CD4-positive, alpha-beta T cell (primary cell): ENCODE results near the gene ZNF283. TPM values are rescaled to one million over a fixed set of nuclear protein-coding genes. Genes with fewer than 3 reads are reported as not detected.

Source experiments
- ATAC-seq: fragments of 200-7000 bp; cut with Tn5 transposase; one replicate; pipeline ENCODE4 v1.10.0; 2022; ENCODE audit warnings: mild to moderate bottlenecking; ENCODE audit not compliant: poor library complexity
- CTCF ChIA-PET: fragments of 350-600 bp; sonication (Branson Sonifier 250); formaldehyde crosslinking; loops from one replicate; lab custom pipeline; 2021; ENCODE audit warnings: antibody characterized with exemption, inconsistent platforms; lab: Charles Lee
- POLR2A ChIA-PET: fragments of 350-600 bp; sonication (Branson Sonifier 250); formaldehyde crosslinking; loops from one replicate; lab custom pipeline; 2021; ENCODE audit warnings: antibody characterized with exemption, inconsistent platforms; lab: Charles Lee
- DNase-seq, 14 experiments: peaks; one replicate each; pipeline ENCODE4 v3.0.0-alpha.2; 2013 to 2020; ENCODE audit warnings: mixed read lengths in 2 of 14
- H3K27ac ChIP-seq, 2 donors: one replicate each; pipeline versions ENCODE4 v1.5.1 to v1.7.0; 2013; ENCODE audit warnings: low read length in 2 of 2, low read depth in 1 of 2, mild to moderate bottlenecking in 1 of 2
- H3K27me3 ChIP-seq, 2 experiments: 1 replicate in 1 of 2; 2 replicates in 1 of 2; pipeline versions ENCODE4 v1.6.1 to v1.7.0; 2013; ENCODE audit warnings: low read length in 2 of 2, control low read depth in 1 of 2, mild to moderate bottlenecking in 1 of 2, moderate library complexity in 1 of 2; ENCODE audit not compliant: insufficient read depth in 2 of 2, control insufficient read depth in 1 of 2
- H3K36me3 ChIP-seq: one replicate; pipeline ENCODE4 v1.6.1; 2013; ENCODE audit warnings: low read length, control low read depth; ENCODE audit not compliant: insufficient read depth
- H3K4me1 ChIP-seq: one replicate; pipeline ENCODE4 v1.6.1; 2013; ENCODE audit warnings: low read length, control low read depth; ENCODE audit not compliant: insufficient read depth
- H3K4me3 ChIP-seq: one replicate; pipeline ENCODE4 v1.5.1; 2013; ENCODE audit warnings: mild to moderate bottlenecking, low read length, moderate library complexity
- H3K9me3 ChIP-seq, 2 experiments: 1 replicate in 1 of 2; 2 replicates in 1 of 2; pipeline versions ENCODE4 v1.6.1 to v1.7.0; 2013; ENCODE audit warnings: low read length in 2 of 2, mild to moderate bottlenecking in 2 of 2, control low read depth in 1 of 2, moderate library complexity in 1 of 2; ENCODE audit not compliant: control insufficient read depth in 1 of 2, insufficient read depth in 1 of 2
- H3K27ac Mint-ChIP-seq: one replicate; pipeline ENCODE4 v1.8.0; 2020; ENCODE audit warnings: mixed read lengths
- H3K27me3 Mint-ChIP-seq: one replicate; pipeline ENCODE4 v1.8.0; 2021; ENCODE audit warnings: mixed read lengths
- H3K36me3 Mint-ChIP-seq: one replicate; pipeline ENCODE4 v1.8.0; 2021; ENCODE audit warnings: low read depth, mixed read lengths
- H3K4me1 Mint-ChIP-seq: one replicate; pipeline ENCODE4 v1.8.0; 2021; ENCODE audit warnings: low read depth, mixed read lengths
- H3K4me3 Mint-ChIP-seq: one replicate; pipeline ENCODE4 v1.8.0; 2020; ENCODE audit warnings: mild to moderate bottlenecking, mixed read lengths
- H3K9me3 Mint-ChIP-seq: one replicate; pipeline ENCODE4 v1.8.0; 2020; ENCODE audit warnings: mixed read lengths
- intact Hi-C, 2 experiments: fragments of 100-400 bp; cut with DNase I in 1 of 2; cut with micrococcal nuclease in 1 of 2; formaldehyde crosslinking; loops; one replicate each; pipeline versions ENCODE4 v1.15.1 to v1.9.0; 2023 to 2025; cut with DNase I, micrococcal nuclease
- total RNA-seq, 174 experiments: library from RNA in 2 of 174; stranded (reverse) in 2 of 174; gene quantifications; one replicate each; pipeline ENCODE4 v1.2.3 and lab custom pipeline; 2021 to 2026
- TF ChIP-seq, protein P1 (sequence below): fragments of 200-600 bp; IDR thresholded peaks from one replicate; pipeline ENCODE4 v1.8.0; 2022; ENCODE audit warnings: antibody characterized with exemption, mild to moderate bottlenecking

The ZNF283 gene
- total RNA-seq, 2 experiments from 2014 or later: 2.3 to 3.7 TPM

- H3K4me1 Mint-ChIP-seq: peaks cover 53% of the 10 kb centered on the region
- Histone ChIP-seq H3K27me3 (no peaks in the 10 kb centered on the region), H3K36me3 (no peaks in the 10 kb centered on the region), H3K4me1 (peaks cover 57% of the 10 kb centered on the region), H3K9me3 (no peaks in the 10 kb centered on the region), H3K4me3 (no peak overlapping the region), H3K27ac (peak overlapping the region; percentile 70 to 75)
- ATAC-seq (peak; percentile 33), DNase-seq (peak in 13 of 14 experiments; percentile 33 to 80 (median 62))
- TF ChIP-seq, protein P1, sequence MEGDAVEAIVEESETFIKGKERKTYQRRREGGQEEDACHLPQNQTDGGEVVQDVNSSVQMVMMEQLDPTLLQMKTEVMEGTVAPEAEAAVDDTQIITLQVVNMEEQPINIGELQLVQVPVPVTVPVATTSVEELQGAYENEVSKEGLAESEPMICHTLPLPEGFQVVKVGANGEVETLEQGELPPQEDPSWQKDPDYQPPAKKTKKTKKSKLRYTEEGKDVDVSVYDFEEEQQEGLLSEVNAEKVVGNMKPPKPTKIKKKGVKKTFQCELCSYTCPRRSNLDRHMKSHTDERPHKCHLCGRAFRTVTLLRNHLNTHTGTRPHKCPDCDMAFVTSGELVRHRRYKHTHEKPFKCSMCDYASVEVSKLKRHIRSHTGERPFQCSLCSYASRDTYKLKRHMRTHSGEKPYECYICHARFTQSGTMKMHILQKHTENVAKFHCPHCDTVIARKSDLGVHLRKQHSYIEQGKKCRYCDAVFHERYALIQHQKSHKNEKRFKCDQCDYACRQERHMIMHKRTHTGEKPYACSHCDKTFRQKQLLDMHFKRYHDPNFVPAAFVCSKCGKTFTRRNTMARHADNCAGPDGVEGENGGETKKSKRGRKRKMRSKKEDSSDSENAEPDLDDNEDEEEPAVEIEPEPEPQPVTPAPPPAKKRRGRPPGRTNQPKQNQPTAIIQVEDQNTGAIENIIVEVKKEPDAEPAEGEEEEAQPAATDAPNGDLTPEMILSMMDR: no peak
- H3K9me3 Mint-ChIP-seq: no peaks in the 10 kb centered on the region
- H3K36me3 Mint-ChIP-seq: no peaks in the 10 kb centered on the region
- ChIA-PET POLR2A (interaction anchor here (1.5 to 2.3 kb wide), 4 partner anchors 19 to 116 kb away, joined by 6 to 13 read pairs (median 10); partner anchors contain the start of gene SMG9), CTCF (interaction anchor here (0.6 to 3.0 kb wide), 11 partner anchors 8 to 116 kb away, joined by 3 to 40 read pairs (median 4); partner anchors contain the start of gene PLAUR)
- H3K4me3 Mint-ChIP-seq: peak overlapping the region; percentile 34
- intact Hi-C loops: loop anchor here in 1 of 2 experiments (2.0 to 10.0 kb wide), 3 partner anchors 18 to 230 kb away; partner anchors contain the start of gene PLAUR
- no peaks in the 10 kb centered on the region for H3K27me3 Mint-ChIP-seq
- H3K27ac Mint-ChIP-seq: peak overlapping the region; percentile 90
These were observed 42.7 kb upstream of the ZNF283 start for GRCh38 chr19:43784241-43784980.

DNA sequence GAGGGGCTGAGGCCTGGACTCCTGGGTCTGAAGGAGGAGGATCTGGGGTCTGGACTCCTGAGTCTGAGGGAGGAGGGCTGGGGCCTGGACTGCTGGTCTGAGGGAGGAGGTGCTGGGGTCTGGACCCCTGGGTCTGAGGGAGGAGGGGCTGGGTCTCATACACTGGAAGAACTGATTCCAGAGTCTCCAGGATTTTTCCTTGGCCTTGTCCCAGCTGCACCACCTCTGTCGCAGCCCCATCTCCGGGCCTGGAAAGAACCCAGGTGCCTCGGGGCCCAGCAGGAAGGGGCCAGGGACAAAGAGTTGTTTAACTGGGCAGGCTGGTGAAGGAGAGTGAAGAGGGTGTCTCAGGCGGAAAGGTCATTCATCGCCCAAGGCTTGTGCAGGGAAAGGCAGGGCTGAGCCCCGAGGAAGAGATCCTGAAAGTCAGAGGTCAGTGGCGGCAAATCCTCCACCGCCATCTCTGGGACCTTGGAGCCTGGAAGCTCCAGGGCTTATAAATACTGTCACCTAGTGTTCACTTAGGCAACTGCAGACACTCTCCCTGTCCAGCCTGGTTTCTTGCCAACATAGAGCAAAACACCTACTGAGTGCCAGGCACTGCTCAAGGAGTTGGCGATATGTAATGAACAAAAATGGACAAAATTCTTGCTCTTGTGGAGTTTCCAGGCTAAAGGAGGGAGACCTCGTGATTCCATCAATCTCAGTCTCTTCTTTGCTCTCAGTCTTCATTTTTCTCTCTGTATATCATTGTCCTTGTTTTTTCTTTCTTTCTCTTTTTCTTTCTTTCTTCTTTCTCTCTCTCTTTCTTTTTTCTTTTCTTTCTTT, 41.9 kb upstream of the ZNF283 start:
- H3K36me3 Mint-ChIP-seq: no peaks in the 10 kb centered on the region
- peak overlapping the region; percentile 3 for H3K4me3 ChIP-seq
- peak overlapping the region; percentile 90 for H3K27ac Mint-ChIP-seq
- peak overlapping the region; percentile 71 for H3K4me3 Mint-ChIP-seq
- H3K4me1 ChIP-seq: peaks cover 50% of the 10 kb centered on the region
- H3K36me3 ChIP-seq: no peaks in the 10 kb centered on the region
- no peaks in the 10 kb centered on the region for H3K9me3 ChIP-seq
- intact Hi-C loops: loop anchor here (1.0 to 10.0 kb wide), 5 partner anchors 18 to 230 kb away; partner anchors contain the start of gene PLAUR (in 1 of the 2)
- H3K4me1 Mint-ChIP-seq: peaks cover 45% of the 10 kb centered on the region
- peaks cover 5% of the 10 kb centered on the region for H3K27me3 Mint-ChIP-seq
- peak overlapping the region; percentile 70 to 75 for H3K27ac ChIP-seq
- ATAC-seq (peak; percentile 51), DNase-seq (peak in 11 of 14 experiments; percentile 21 to 83 (median 41))
- TF ChIP-seq, protein P1: peak; percentile 95
- no peaks in the 10 kb centered on the region for H3K27me3 ChIP-seq
- ChIA-PET CTCF (interaction anchor here (0.6 to 3.0 kb wide), 11 partner anchors 9 to 117 kb away, joined by 3 to 40 read pairs (median 4); partner anchors contain the start of gene PLAUR), POLR2A (interaction anchor here (0.7 to 2.3 kb wide), 5 partner anchors 19 to 117 kb away, joined by 3 to 13 read pairs (median 7); partner anchors contain the start of gene SMG9)
- no peaks in the 10 kb centered on the region for H3K9me3 Mint-ChIP-seq

DNA sequence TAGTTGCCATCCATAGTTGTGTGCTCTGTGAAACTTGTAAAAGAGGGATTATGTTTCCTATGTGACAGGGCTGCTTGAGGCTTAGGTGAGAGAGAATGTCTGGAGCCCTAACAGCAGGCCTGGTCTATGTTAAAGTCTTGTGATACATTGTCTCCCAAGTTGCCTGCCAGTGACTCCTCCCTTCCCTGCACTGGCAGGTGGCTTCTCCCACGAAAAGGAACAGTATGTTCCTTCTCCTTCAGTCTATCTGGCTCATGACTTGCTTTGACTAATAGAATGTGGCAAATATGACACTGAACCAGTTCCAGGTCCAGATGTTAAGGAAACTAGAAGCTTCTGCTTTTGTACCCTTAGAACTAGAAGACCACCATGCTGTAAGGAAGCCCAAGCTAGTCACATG, 40.5 kb upstream of the ZNF283 start:
- ATAC-seq: no peak
- DNase-seq: no peak
- TF ChIP-seq, protein P1: no peak
- H3K27me3 Mint-ChIP-seq: peaks cover 11% of the 10 kb centered on the region
- intact Hi-C loops: loop anchor here in 1 of 2 experiments (10.0 kb wide), 2 partner anchors 112 to 232 kb away; partner anchors contain the start of gene PLAUR
- H3K4me1 ChIP-seq: peaks cover 36% of the 10 kb centered on the region
- H3K4me1 Mint-ChIP-seq: peaks cover 33% of the 10 kb centered on the region
- no peak overlapping the region for H3K27ac ChIP-seq
- H3K9me3 Mint-ChIP-seq: no peaks in the 10 kb centered on the region
- H3K36me3 ChIP-seq: no peaks in the 10 kb centered on the region
- POLR2A ChIA-PET: no interaction called here
- H3K27me3 ChIP-seq: peaks cover 0 to 2% of the 10 kb centered on the region in 2 experiments
- H3K4me3 Mint-ChIP-seq: no peak overlapping the region
- H3K9me3 ChIP-seq: no peaks in the 10 kb centered on the region
- H3K4me3 ChIP-seq: no peak overlapping the region
- H3K36me3 Mint-ChIP-seq: no peaks in the 10 kb centered on the region
- no peak overlapping the region for H3K27ac Mint-ChIP-seq
- CTCF ChIA-PET: interaction anchor here (0.8 to 2.4 kb wide), 2 partner anchors 19 to 41 kb away, joined by 3 to 10 read pairs; no protein-coding TSS in a partner anchor
